ENCODE results near the gene FBXO38. TPM values are rescaled to one million over a fixed set of nuclear protein-coding genes. Genes with fewer than 3 reads are reported as not detected.

The FBXO38 gene
- total and polyA plus RNA-seq, 9 of the 15 experiments (the other 6 are each of a cell fraction or from before 2014, with no cell fraction given): 7.4 to 39.4 (median 29.3) TPM

DNA sequence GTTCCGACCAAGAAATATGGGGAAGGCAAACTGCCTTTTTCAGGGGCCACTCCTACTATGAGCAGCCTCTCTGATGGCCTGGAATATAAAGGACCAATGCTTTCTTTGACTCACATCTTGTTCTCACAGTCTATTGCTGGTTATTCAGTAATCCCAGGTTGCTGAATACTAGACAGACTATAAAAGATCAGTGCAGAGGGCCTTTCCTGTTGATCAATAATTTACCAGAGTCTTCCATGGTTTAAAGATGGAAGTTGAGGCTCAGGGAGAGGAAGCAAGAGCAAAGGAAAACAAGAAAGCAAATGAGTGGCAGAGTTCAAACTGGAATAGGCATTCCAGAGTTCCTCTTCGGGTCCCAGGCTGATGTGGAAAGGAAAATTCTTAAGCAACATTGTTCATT, 62.9 kb downstream of the FBXO38 start:
- H3K27ac ChIP-seq (ENCODE audit: extremely low read depth, low read depth, low read length): no peak overlapping the region
- H3K4me3 ChIP-seq: no peak overlapping the region
- no peaks in the 10 kb centered on the region for H3K79me2 ChIP-seq (ENCODE audit: control insufficient read depth, insufficient read depth, low read length)
- DNase-seq (ENCODE audit: extremely low read depth in 1 of 4, low spot score in 3 of 4) (no peak), ATAC-seq (no peak), FAIRE-seq (no peak)
- H3K9me3 ChIP-seq (replicated peaks; ENCODE audit: control insufficient read depth, insufficient read depth, low read depth, low read length): no peaks in the 10 kb centered on the region
- H3K9me1 ChIP-seq (ENCODE audit: control insufficient read depth, insufficient read depth, low read length): no peaks in the 10 kb centered on the region
- intact Hi-C loops (cut with micrococcal nuclease): loop anchor here (10.0 kb wide), 1 partner anchor 592 kb away; no protein-coding TSS in a partner anchor
- POLR2A ChIA-PET: no interaction called here
- no peaks in the 10 kb centered on the region for H3K27me3 ChIP-seq (ENCODE audit: control insufficient read depth in 2 of 2, insufficient read depth in 2 of 2, low read length in 2 of 2)
- H3K4me1 ChIP-seq (replicated peaks in 1 of 2; ENCODE audit: control insufficient read depth in 2 of 2, insufficient read depth in 2 of 2, low read length in 2 of 2): no peaks in the 10 kb centered on the region
- in situ Hi-C loops (cut with MboI): loop anchor here (5.0 to 25.0 kb wide), 4 partner anchors 241 to 816 kb away; partner anchors contain the start of gene AFAP1L1
- no peak overlapping the region for H2AFZ ChIP-seq (ENCODE audit: low read depth, low read length)
- no TSS peak for BruUV-seq (replicated peaks)
- TF ChIP-seq TAF7 (tag; IDR thresholded peaks at IDR 0.05) (no peak), EHMT2 (IDR thresholded peaks at IDR 0.05) (no peak), POLR2AphosphoS5 (IDR thresholded peaks at IDR 0.05; ENCODE audit: control insufficient read depth, insufficient read depth, low read depth, low read length) (no peak), RB1 (IDR thresholded peaks at IDR 0.05; ENCODE audit: low read depth) (no peak), SREBF1 (IDR thresholded peaks at IDR 0.05; ENCODE audit: borderline replicate concordance, low read depth, low read length) (no peak), CSDE1 (IDR thresholded peaks at IDR 0.05) (no peak), GATAD2A (IDR thresholded peaks at IDR 0.05) (no peak)
- TF ChIP-seq, protein P1, sequence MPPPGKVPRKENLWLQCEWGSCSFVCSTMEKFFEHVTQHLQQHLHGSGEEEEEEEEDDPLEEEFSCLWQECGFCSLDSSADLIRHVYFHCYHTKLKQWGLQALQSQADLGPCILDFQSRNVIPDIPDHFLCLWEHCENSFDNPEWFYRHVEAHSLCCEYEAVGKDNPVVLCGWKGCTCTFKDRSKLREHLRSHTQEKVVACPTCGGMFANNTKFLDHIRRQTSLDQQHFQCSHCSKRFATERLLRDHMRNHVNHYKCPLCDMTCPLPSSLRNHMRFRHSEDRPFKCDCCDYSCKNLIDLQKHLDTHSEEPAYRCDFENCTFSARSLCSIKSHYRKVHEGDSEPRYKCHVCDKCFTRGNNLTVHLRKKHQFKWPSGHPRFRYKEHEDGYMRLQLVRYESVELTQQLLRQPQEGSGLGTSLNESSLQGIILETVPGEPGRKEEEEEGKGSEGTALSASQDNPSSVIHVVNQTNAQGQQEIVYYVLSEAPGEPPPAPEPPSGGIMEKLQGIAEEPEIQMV (tag; conservative IDR thresholded peaks at IDR 0.05; ENCODE audit: low read depth): no peak
- TF ChIP-seq, protein P2, sequence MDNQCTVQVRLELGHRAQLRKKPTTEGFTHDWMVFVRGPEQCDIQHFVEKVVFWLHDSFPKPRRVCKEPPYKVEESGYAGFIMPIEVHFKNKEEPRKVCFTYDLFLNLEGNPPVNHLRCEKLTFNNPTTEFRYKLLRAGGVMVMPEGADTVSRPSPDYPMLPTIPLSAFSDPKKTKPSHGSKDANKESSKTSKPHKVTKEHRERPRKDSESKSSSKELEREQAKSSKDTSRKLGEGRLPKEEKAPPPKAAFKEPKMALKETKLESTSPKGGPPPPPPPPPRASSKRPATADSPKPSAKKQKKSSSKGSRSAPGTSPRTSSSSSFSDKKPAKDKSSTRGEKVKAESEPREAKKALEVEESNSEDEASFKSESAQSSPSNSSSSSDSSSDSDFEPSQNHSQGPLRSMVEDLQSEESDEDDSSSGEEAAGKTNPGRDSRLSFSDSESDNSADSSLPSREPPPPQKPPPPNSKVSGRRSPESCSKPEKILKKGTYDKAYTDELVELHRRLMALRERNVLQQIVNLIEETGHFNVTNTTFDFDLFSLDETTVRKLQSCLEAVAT (IDR thresholded peaks at IDR 0.05): no peak
- no peaks in the 10 kb centered on the region for H4K20me1 ChIP-seq (replicated peaks; ENCODE audit: control insufficient read depth, insufficient read depth, low read length)
- peaks cover 12% of the 10 kb centered on the region; the same call in 1 of the 3 replicates for H3K36me3 ChIP-seq (ENCODE audit: control insufficient read depth, insufficient read depth, low read length)
- H3K9ac ChIP-seq (ENCODE audit: insufficient read depth in 1 of 2, low read depth in 2 of 2, low read length in 2 of 2): no peak overlapping the region
- no peak overlapping the region for H3K4me2 ChIP-seq (ENCODE audit: insufficient read depth, low read length)
- CTCF ChIA-PET (ENCODE audit: low intra/inter-chr PET ratio): interaction anchor here (2.8 to 3.5 kb wide), 2 partner anchors 240 to 285 kb away, joined by 10 to 33 read pairs; no protein-coding TSS in a partner anchor
- 0% methylated on average over 2 of the region's 2 CpGs for WGBS (ENCODE audit: insufficient coverage, low coverage, missing lambda C conversion rate)

All from K562 (cell line).